Activated T-cell treated with anti-CD3 and anti-CD28 coated beads, Interleukin-2, amount 50 U/mL, for 48 hours (primary cell): ENCODE measurements around the gene KLHL35.

Source experiments
- DNase-seq, 2 experiments: peaks; one replicate each; pipeline ENCODE4 v3.0.0-alpha.2; 2020

Gene KLHL35

DNA sequence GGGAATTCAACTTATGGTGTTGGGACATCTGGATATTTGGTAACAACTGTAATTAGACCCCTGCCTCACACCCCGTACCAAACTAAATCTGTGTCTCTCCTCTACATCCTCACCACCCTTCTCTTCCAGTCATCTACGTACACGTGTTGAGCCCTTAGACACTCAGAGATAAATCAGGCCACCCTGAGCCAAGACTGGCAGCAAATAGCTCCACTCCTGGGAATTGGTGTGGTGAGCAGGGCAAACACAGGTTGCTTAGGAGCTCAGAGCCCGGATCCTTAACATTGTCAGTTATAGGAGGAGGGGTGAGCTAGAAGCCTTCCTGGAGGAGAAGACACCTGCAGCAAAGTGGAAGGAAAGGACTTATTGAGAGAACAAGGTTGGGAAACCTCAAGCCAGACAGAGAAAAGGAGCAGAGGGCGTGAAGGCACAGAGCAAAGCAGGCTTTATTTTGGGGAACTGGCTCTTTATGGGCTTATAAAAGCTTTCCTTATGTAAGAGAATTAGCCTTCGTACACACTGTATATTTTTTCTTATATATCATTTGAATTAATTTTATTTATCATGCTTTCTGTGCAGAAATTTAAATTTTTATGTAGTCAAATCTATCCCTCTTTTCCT is 36.9 kb upstream of the KLHL35 start:
- DNase-seq: no peak

- DNase-seq: no peak
These were observed 35.7 kb upstream of the KLHL35 start for GRCh38 chr11:75468534-75469340.

- no peak for DNase-seq
These were observed 34.9 kb upstream of the KLHL35 start for GRCh38 chr11:75467881-75468280.

DNA sequence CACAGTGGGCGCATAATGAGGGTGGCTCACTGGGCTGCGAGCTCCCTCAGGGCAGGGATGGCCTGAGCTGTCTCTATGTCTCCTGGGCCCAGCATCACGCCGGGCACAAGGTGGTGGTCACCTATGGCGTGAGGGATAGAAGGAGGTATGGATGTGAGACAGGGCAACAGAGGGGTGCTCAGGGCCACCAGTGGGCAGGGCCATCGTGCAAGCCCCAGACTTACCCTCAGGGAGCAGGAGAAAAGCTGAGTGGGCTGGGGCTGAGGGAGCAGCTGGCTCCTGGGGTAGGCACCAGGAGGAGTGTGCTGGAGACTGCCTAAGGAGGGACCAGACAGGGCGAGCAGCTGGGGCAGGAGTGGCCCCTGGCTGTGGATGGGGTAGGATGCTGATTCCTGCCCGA is 34.3 kb upstream of the KLHL35 start:
- no peak for DNase-seq

- no peak for DNase-seq
These were observed 32.9 kb upstream of the KLHL35 start for GRCh38 chr11:75465701-75466531.

- no peak for DNase-seq
These were observed 30.2 kb upstream of the KLHL35 start for GRCh38 chr11:75463106-75463774.

- no peak for DNase-seq
These were observed 29.2 kb upstream of the KLHL35 start for GRCh38 chr11:75462117-75462653.

DNA sequence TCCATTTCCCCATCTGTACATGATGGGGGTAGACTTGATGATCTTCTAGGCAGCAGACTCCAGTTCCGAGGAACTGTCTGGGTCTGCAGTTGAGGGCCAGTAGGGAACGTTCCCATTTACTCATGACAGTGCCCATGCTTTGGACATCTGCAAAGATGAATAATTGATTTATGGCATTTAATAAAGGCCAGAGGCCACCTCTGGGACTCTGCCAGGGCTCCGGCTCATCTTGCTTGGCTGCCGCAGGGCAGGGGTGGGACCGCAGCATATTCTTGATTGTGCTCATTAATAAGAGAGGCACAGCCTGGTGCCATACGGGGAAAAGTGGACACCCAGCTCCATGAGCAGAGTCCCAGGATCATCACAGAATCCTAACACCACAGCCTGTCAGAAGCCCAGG is 28.1 kb upstream of the KLHL35 start:
- DNase-seq: no peak

DNA sequence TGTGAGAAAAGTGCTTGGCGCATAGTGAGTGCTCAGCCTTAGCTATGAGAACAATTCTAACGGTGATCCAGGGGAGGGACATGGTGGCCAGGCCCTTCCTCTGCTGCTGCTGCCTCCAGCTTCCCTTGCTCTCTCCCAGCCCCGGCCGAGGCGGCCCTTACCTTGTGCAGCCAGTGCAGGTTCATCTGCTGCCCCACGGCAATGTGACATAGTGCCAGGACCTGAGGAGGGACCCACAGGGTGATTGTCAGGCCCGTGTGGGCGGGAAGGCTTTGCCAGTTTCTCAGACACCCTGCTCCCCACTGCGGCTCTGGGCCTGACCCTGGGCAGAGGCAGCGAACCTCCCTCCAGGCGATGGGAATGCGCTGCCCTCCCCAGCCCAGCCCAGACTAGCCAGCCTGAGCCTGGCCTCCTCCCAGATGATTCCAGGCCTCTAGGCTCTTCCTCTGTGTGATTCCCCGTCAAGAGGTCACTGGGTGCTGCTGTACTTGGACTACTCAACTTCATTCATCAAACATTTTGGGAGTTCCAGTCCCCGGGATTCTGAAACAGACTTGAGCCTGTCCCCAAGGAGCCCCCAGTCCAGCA is 23.7 kb upstream of the KLHL35 start:
- DNase-seq: no peak

DNA sequence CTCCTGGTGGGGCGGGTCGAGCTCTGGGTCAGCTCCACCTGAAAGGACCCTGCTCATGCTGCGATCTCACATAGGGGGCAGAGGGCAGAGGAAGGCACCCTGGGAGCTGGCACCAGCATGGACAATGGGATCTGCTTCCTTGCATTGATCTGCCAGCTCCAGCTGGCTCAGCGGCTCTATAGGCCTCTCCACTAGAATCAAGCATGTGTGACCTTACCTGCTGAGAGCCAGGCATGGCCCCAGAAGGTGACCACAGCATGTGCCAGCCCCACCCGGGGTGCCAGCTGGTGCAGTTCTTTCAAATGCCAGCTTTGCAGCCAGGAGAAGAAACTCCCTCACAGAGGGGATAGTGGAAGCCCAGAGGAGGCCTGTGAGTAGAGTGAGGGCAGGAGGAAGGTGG is 22.0 kb upstream of the KLHL35 start:
- DNase-seq: no peak

DNA sequence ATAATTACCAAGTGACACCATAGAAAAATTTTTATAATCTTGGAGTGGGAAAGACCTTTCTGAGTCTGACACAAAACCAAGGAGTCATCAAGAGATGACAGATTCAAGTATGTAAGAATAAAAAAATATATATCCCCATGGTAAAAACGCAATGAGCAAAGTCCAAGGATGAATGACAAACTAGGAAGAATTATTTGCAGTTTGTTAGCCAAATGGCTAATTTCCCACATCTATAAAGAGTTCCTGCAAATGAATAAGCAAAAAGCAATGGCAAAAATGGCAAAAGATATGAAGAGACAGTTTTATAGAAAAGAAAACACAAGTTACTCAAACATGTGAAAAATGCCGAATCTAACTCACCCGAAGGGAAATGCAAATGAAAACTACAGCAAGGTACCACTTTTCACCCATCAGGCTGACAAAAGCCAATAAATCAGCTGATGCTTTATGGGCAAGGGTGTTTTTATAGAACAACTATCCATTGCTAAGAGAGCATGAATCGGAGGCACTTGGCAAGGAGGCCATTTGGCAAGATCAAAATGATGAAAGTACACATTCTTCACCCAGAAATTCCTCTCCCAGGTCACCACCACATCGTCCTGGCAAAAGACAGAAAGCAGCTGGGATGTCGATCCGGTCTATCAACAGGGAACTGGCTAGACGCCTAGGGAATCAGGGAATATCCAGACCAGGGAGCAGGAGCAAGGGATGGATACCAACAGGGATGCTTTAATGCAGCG is 21.1 kb upstream of the KLHL35 start:
- DNase-seq: no peak

- DNase-seq: peak; percentile 69 to 72
These were observed 18.1 kb upstream of the KLHL35 start for GRCh38 chr11:75450826-75451821.

DNA sequence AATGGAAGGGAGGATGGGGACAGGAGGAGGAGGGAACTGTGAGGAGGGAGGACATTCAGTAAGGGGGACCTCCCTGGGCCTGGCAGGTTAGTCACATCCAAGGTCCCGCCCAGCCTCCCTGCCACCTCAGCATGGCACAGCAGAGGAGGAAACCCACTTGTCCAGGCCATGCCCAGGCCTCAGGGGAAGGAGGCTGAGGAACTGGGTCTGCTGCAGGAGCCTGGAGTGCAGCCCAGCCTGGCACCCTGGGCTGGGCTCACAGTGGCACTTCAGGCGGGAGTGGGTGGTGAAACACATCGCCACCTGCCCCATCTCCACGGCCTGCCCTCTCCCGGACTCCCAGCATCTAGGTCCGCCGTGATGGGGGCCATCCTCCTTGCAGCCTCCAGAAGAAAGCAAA is 17.2 kb upstream of the KLHL35 start:
- no peak for DNase-seq

DNA sequence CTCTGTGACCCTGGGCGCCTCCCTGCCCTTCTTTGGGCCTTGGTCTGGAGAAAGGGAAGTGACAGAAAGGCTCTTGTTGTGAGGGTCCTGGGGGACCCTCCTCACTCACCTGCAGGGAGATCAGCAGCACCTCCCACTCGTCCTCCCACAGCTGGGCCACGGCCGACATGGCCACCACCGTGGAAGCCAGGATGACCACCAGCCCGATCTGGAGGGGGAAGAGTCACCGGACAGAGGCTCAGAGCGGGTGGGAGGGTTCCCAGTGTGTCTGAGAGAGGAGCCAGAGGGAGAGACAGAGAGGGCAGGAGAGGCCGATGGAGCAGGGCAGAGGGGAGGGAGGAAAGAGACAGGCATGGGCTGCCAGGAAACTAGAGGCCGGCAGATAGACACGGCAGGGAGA is 16.8 kb upstream of the KLHL35 start:
- no peak for DNase-seq

DNA sequence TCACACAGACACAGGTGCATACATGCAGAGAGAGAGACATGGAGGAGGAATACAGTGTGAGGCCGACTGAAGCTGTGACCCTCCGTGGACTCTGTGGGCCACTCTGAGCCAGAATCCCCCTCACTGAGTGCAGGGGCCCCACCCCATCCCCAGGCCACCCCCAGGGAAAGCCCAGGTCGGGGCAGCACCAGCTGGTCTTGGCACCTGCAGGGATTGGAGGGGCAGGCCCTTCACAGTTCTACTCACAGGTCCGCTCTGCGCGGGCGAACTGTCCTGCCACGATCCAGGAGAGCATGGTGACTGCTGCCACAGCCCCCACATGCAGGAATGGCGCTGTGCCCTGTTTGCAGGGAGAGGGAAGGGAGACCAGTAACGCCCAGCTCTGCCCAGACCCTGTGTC is 16.3 kb upstream of the KLHL35 start:
- no peak for DNase-seq

DNA sequence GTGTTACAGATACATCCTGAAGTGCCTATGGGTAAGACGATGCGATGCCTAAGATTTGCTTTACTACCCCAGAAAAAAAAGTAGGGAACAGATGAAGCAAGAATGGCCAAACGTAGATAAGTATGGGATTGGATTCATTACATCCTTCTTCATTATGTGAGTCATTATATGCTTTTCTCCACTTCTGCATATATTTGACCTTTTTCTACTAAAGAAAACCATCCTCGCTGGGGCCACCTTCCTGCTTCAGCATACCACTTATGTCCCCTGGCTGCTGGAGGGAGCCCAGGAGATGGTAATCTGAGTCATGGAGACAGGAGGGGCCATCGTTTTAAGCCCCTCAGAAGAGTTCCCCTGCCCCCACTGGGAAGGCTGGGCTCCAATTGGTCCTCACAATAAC is 14.4 kb upstream of the KLHL35 start:
- DNase-seq: no peak

GRCh38 chr11:75445315-75445953 is 12.4 kb upstream of the KLHL35 start:
- peak; percentile 85 to 87 for DNase-seq

- DNase-seq: no peak
These were observed 10.0 kb upstream of the KLHL35 start for GRCh38 chr11:75443043-75443442.

- no peak for DNase-seq
These were observed 9.3 kb upstream of the KLHL35 start for GRCh38 chr11:75442161-75442885.
